NCI-H146 treated with DMSO at 0.1 percent for 48 hours (cell line): ENCODE results near the gene MOB1B.
"Not testable (repeated sequence)": the region's sequence is repeated elsewhere in the genome, so short reads cannot be mapped to it uniquely, and the experiment has no call there.

ENCODE experiments used
- DNase-seq: peaks from one replicate; lab custom pipeline; 2025; ENCODE audit not compliant: unreplicated experiment; lab: John Stamatoyannopoulos, UW

MOB1B gene

GRCh38 chr4:70901984-70902576 is at the start of gene MOB1B:
MOB1B (plus strand) TSS chr4:70902369; CDS start chr4:70902537, 168 bp downstream.
- peak; percentile 82 for DNase-seq

GRCh38 chr4:70855464-70855863 is 46.7 kb upstream of the MOB1B start:
- DNase-seq, result no peak

- no peak for DNase-seq
Measured at GRCh38 chr4:70858454-70858853, 43.7 kb upstream of the MOB1B start.

- no peak for DNase-seq
Measured at GRCh38 chr4:70859066-70859465, 43.1 kb upstream of the MOB1B start.

GRCh38 chr4:70863099-70863790 is 38.9 kb upstream of the MOB1B start:
- no peak for DNase-seq

GRCh38 chr4:70868778-70869177 is 33.4 kb upstream of the MOB1B start:
- DNase-seq, result no peak

GRCh38 chr4:70873216-70873615 is 29.0 kb upstream of the MOB1B start:
- no peak for DNase-seq

- DNase-seq, result no peak
Measured at GRCh38 chr4:70874268-70875156, 27.7 kb upstream of the MOB1B start.

GRCh38 chr4:70877556-70877955 is 24.6 kb upstream of the MOB1B start:
- no peak for DNase-seq

- no peak for DNase-seq
Measured at GRCh38 chr4:70880739-70881138, 21.4 kb upstream of the MOB1B start.

GRCh38 chr4:70885174-70885573 is 17.0 kb upstream of the MOB1B start:
- peak; percentile 26 for DNase-seq

- DNase-seq, result no peak
Measured at GRCh38 chr4:70892086-70892769, 9.9 kb upstream of the MOB1B start.

GRCh38 chr4:70893790-70894189 is 8.4 kb upstream of the MOB1B start:
- no peak for DNase-seq

GRCh38 chr4:70895405-70895804 is 6.8 kb upstream of the MOB1B start:
- no peak for DNase-seq

- DNase-seq, result no peak
Measured at GRCh38 chr4:70895811-70896491, 6.2 kb upstream of the MOB1B start.

- not testable (repeated sequence) for DNase-seq
Measured at GRCh38 chr4:70898581-70898980, 3.6 kb upstream of the MOB1B start.

GRCh38 chr4:70901607-70901983 is 574 bp upstream of the MOB1B start:
- DNase-seq, result no peak

GRCh38 chr4:70902577-70903290 is 565 bp downstream of the MOB1B start:
- DNase-seq, result peak; percentile 29

GRCh38 chr4:70903291-70903603 is 1.1 kb downstream of the MOB1B start:
- no peak for DNase-seq

GRCh38 chr4:70908993-70909556 is 6.9 kb downstream of the MOB1B start:
- no peak for DNase-seq
